ENCODE data around the gene CMTR1. TPM values are rescaled to one million over a fixed set of nuclear protein-coding genes. Genes with fewer than 3 reads are reported as not detected.

Gene CMTR1
- total RNA-seq, 1 experiment from 2014 or later: 37.7 TPM

GRCh38 chr6:37417393-37417792 lies 15.6 kb upstream of the CMTR1 start:
- BruUV-seq (replicated peaks): no TSS peak
- peaks cover 5% of the 10 kb centered on the region; the same call in 1 of the 2 replicates for H3K9me3 ChIP-seq (ENCODE audit: control insufficient read depth, insufficient read depth, low read depth, low read length)
- POLR2A ChIA-PET: no interaction called here
- no peak for DNase-seq (ENCODE audit: low read depth, low spot score)
- H3K27me3 ChIP-seq (ENCODE audit: control insufficient read depth, insufficient read depth, low read length): no peaks in the 10 kb centered on the region
- CTCF ChIA-PET: no interaction called here
- ATAC-seq: no peak
- TF ChIP-seq POLR2AphosphoS5 (IDR thresholded peaks at IDR 0.05; ENCODE audit: low read depth, low read length): no peak
- TF ChIP-seq REST (IDR thresholded peaks at IDR 0.05; ENCODE audit: insufficient read depth in 1 of 2, low read depth in 2 of 2, low read length in 1 of 2): no peak
- no peak for TF ChIP-seq TCF7L2 (IDR thresholded peaks at IDR 0.05; ENCODE audit: low read depth, low read length)
- TF ChIP-seq, protein P1, sequence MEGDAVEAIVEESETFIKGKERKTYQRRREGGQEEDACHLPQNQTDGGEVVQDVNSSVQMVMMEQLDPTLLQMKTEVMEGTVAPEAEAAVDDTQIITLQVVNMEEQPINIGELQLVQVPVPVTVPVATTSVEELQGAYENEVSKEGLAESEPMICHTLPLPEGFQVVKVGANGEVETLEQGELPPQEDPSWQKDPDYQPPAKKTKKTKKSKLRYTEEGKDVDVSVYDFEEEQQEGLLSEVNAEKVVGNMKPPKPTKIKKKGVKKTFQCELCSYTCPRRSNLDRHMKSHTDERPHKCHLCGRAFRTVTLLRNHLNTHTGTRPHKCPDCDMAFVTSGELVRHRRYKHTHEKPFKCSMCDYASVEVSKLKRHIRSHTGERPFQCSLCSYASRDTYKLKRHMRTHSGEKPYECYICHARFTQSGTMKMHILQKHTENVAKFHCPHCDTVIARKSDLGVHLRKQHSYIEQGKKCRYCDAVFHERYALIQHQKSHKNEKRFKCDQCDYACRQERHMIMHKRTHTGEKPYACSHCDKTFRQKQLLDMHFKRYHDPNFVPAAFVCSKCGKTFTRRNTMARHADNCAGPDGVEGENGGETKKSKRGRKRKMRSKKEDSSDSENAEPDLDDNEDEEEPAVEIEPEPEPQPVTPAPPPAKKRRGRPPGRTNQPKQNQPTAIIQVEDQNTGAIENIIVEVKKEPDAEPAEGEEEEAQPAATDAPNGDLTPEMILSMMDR (IDR thresholded peaks at IDR 0.05): no peak
- no peak for TF ChIP-seq SIN3A (IDR thresholded peaks at IDR 0.05; ENCODE audit: borderline replicate concordance, insufficient read depth, low read depth, low read length)
- H3K36me3 ChIP-seq (ENCODE audit: control insufficient read depth, insufficient read depth, low read length): no peaks in the 10 kb centered on the region
- intact Hi-C loops (cut with micrococcal nuclease; ENCODE audit: unreplicated experiment): no loop called here
- H3K27ac ChIP-seq (ENCODE audit: low read length): no peak overlapping the region
- H3K4me1 ChIP-seq (ENCODE audit: control insufficient read depth, insufficient read depth, low read length): no peaks in the 10 kb centered on the region
- H3K4me3 ChIP-seq (ENCODE audit: low read depth in 2 of 2, low read length in 2 of 2): no peak overlapping the region
- in situ Hi-C loops (cut with HindIII; ENCODE audit: low pct_unique_long_range_greater_than_20kb, low sequenced_read_pairs): no loop called here

DNA sequence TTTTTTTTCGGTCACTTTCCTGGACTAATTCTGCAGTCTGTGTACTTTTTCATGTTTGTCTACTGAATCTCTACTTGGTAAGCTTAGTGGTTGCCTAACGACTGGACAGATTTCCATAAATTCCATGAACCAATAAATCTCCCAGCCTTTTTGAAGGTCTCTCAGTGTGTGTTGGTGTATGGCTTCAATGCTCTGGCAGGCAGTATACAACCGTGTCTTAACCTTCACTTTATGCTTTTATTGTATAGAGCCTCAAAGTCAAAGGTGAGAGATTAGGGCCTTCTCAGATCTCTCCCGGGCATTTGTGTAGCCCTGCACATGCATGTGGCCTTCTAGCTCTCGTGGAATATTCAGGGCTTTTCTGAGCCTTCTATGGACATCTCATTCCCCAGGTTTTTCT lies 14.3 kb upstream of the CMTR1 start:
- Histone ChIP-seq H3K4me1 (ENCODE audit: control insufficient read depth, insufficient read depth, low read length) (no peaks in the 10 kb centered on the region), H3K4me3 (ENCODE audit: low read depth in 2 of 2, low read length in 2 of 2) (no peak overlapping the region), H3K27ac (ENCODE audit: low read length) (no peak overlapping the region), H3K9me3 (ENCODE audit: control insufficient read depth, insufficient read depth, low read depth, low read length) (peaks cover 5% of the 10 kb centered on the region; the same call in 1 of the 2 replicates), H3K27me3 (ENCODE audit: control insufficient read depth, insufficient read depth, low read length) (no peaks in the 10 kb centered on the region), H3K36me3 (ENCODE audit: control insufficient read depth, insufficient read depth, low read length) (no peaks in the 10 kb centered on the region)
- no peak for DNase-seq (ENCODE audit: low read depth, low spot score)
- TF ChIP-seq POLR2AphosphoS5 (IDR thresholded peaks at IDR 0.05; ENCODE audit: low read depth, low read length): no peak
- no peak for TF ChIP-seq SIN3A (IDR thresholded peaks at IDR 0.05; ENCODE audit: borderline replicate concordance, insufficient read depth, low read depth, low read length)
- no peak for TF ChIP-seq REST (IDR thresholded peaks at IDR 0.05; ENCODE audit: insufficient read depth in 1 of 2, low read depth in 2 of 2, low read length in 1 of 2)
- TF ChIP-seq TCF7L2 (IDR thresholded peaks at IDR 0.05; ENCODE audit: low read depth, low read length): no peak
- TF ChIP-seq, protein P1 (IDR thresholded peaks at IDR 0.05): no peak
- ChIA-PET CTCF (no interaction called here), POLR2A (interaction anchor here (0.6 kb wide), 1 partner anchor 298 kb away, joined by 4 read pairs; no protein-coding TSS in a partner anchor)
- in situ Hi-C loops (cut with HindIII; ENCODE audit: low pct_unique_long_range_greater_than_20kb, low sequenced_read_pairs) (no loop called here), intact Hi-C loops (cut with micrococcal nuclease; ENCODE audit: unreplicated experiment) (no loop called here)
- no TSS peak for BruUV-seq (replicated peaks)
- no peak; the same call in 1 of the 2 replicates for ATAC-seq

All from Panc1 (cell line).